HUES64 (cell line): ENCODE data around the gene NKX6-1.

Experiments used
- H3K27ac ChIP-seq: 2 replicates; pipeline ENCODE4 v1.7.0; 2013; ENCODE audit warnings: low read depth, low read length, inconsistent platforms
- H3K27me3 ChIP-seq: 2 replicates; pipeline ENCODE4 v1.6.1; 2013; ENCODE audit warnings: mild to moderate bottlenecking, low read length; ENCODE audit not compliant: insufficient read depth
- H3K36me3 ChIP-seq: 2 replicates; pipeline ENCODE4 v1.6.1; 2013; ENCODE audit warnings: mild to moderate bottlenecking, low read length; ENCODE audit not compliant: insufficient read depth
- H3K4me1 ChIP-seq: 2 replicates; pipeline ENCODE4 v1.6.1; 2013; ENCODE audit warnings: mild to moderate bottlenecking, low read length, moderate library complexity; ENCODE audit not compliant: insufficient read depth
- H3K4me3 ChIP-seq: 2 replicates; pipeline ENCODE4 v1.5.1; 2013; ENCODE audit warnings: mild to moderate bottlenecking, low read length, moderate library complexity
- H3K9ac ChIP-seq: 2 replicates; pipeline ENCODE4 v1.6.1; 2013; ENCODE audit warnings: mild to moderate bottlenecking, low read depth, low read length
- H3K9me3 ChIP-seq: 2 replicates; pipeline ENCODE4 v1.6.1; 2013; ENCODE audit warnings: low read depth, low read length; ENCODE audit not compliant: insufficient read depth
- WGBS: fragments of 150-250, 120-280 bp; methylation state at CpG from one replicate; pipeline ENCODE4 v1.1.7; 2013; ENCODE audit warnings: missing lambda C conversion rate; 5-methylcytosine and 5-hydroxymethylcytosine counted together

NKX6-1 gene

DNA sequence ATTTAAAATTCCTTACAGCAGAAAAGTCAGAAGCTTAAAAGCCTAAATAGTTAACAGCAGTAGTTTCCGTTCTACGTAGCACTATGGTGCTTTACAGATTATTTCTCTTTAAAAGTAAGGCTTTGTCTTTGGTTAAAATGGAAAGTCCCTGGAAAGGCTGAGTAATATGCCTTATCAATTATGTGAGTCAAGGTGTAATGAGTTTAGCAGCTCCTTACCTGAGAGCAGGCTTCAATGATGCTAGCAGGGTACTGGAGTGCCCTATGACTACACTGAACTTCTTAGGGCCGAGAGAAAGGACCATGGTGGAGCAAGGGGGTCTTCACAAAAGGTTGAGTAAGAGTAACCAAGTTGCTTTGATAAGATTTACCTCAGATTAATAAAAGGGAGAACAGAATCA, 12.6 kb upstream of the NKX6-1 start:
- Histone ChIP-seq H3K36me3 (no peaks in the 10 kb centered on the region), H3K4me1 (no peaks in the 10 kb centered on the region), H3K9me3 (no peaks in the 10 kb centered on the region), H3K9ac (no peak overlapping the region), H3K4me3 (no peak overlapping the region), H3K27me3 (no peaks in the 10 kb centered on the region; the same call in 1 of the 2 replicates), H3K27ac (no peak overlapping the region)
- 86% methylated on average over 3 of the region's 3 CpGs for WGBS

DNA sequence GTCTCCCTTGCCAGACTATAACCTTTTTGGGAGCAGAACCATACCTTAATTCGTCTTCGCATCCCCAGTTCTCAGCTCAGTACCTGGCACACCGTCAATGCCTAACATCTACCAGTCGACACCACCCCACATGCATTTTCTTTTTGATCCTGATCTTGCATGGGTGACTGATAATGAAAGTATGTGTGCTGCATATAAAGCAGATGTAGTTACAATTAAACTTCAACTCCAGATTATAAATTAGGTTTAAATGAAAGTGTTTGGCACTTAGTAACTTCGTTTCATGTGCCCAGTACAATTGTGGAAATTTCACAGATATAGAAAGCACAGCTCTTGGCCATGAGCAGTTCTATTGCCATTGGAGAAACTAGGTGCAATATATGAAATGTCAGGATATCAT, 8.8 kb upstream of the NKX6-1 start:
- peaks cover 3% of the 10 kb centered on the region; the same call in 1 of the 2 replicates for H3K4me1 ChIP-seq
- peaks cover 19% of the 10 kb centered on the region for H3K27me3 ChIP-seq
- H3K9ac ChIP-seq: no peak overlapping the region
- H3K27ac ChIP-seq: no peak overlapping the region
- no peak overlapping the region for H3K4me3 ChIP-seq
- 93% methylated on average over 5 of the region's 5 CpGs for WGBS
- no peaks in the 10 kb centered on the region for H3K36me3 ChIP-seq
- no peaks in the 10 kb centered on the region for H3K9me3 ChIP-seq

DNA sequence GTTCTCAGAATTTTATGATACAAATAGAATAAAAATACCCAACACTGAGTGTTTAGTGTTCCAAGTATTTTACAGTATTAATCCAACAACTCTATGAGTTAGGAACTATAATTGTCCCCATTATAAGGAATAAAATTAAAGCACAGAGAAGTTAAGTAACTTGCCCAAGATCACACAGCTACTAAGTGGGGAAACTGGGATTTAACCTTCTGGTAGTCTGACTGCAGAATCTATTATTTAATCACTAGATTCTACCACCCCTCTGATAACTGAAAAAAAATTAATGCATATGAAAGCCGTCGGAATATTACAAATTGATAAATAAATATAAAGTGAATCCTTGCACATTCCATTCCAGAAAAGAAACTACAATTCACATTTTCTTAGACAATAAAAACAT, 5.7 kb upstream of the NKX6-1 start:
- no CpG with 5 or more reads among the region's 2 CpGs for WGBS
- peaks cover 16% of the 10 kb centered on the region for H3K4me1 ChIP-seq
- H3K9me3 ChIP-seq: no peaks in the 10 kb centered on the region
- no peak overlapping the region for H3K4me3 ChIP-seq
- peaks cover 50% of the 10 kb centered on the region for H3K27me3 ChIP-seq
- no peak overlapping the region for H3K27ac ChIP-seq
- H3K36me3 ChIP-seq: no peaks in the 10 kb centered on the region
- H3K9ac ChIP-seq: no peak overlapping the region

DNA sequence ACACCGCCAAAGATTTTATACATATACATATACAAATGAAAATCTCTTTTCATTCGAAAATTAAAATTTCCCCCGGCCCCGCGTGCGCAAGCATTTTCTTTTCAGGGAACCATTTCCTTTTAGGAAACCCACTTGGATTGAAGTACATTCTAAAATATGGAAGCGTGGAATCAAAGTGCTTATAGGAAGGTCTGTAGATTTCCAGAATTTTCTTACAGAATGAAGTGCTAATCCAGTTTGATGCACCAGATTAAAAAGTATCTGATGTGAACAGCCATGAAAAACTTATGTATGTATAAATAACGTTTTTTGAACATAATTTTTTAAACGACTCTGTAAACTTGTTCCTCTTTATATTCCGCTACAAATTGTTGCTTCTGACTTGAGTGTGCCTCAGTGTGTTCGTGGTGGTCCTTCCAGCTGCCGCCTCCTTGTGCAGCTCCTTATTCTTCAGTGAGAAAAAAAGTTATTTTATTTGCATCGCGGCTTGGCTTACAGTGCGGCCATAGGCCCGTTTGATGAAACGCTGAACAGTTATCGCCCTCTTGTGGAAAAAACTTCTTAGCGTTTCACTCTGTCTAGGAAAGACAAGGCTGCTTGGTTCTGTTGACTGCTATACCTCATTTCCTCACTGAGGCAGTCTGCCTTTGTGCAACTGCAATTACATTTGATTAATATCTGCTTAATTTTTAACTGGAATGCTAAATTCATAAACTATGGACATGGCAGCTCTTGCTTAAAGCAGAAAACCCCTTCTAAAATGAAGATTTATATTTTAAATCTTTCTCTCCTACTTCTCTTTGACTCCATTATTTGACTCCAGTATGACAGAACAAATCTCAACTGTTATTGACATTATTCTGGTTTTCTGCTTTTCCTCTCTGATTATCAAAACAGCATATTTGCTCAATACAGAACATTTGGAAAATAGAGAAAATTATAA, 4.7 kb upstream of the NKX6-1 start:
- WGBS: 24% methylated on average over 19 of the region's 19 CpGs
- no peaks in the 10 kb centered on the region for H3K9me3 ChIP-seq
- H3K27me3 ChIP-seq: peaks cover 59% of the 10 kb centered on the region
- H3K4me3 ChIP-seq: no peak overlapping the region
- H3K36me3 ChIP-seq: no peaks in the 10 kb centered on the region
- no peak overlapping the region for H3K27ac ChIP-seq
- peaks cover 17% of the 10 kb centered on the region for H3K4me1 ChIP-seq
- H3K9ac ChIP-seq: no peak overlapping the region

DNA sequence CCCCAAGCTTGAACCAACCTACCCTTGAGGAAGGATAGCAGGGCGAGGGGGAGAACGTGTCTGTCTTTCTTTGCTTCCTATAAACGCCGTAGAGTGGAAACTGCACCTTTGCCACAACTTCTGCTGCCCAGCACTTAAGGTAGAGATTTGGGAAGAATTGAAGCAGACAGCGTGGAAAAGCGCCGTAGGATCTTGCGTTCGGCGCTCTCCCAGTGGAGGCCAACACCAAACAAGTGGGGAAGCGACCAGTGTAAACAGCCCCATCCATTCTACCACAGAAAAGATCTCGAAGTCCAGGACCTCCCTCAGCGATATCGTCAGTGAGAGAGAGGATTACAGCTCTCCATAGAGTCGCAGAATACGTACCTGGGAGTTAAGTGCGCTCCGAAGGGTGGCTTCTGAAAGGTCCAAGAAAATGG, 3.9 kb upstream of the NKX6-1 start:
- H3K36me3 ChIP-seq: no peaks in the 10 kb centered on the region
- peaks cover 67% of the 10 kb centered on the region for H3K27me3 ChIP-seq
- no peak overlapping the region for H3K4me3 ChIP-seq
- no peak overlapping the region for H3K27ac ChIP-seq
- H3K9me3 ChIP-seq: no peaks in the 10 kb centered on the region
- H3K9ac ChIP-seq: no peak overlapping the region
- WGBS: 31% methylated on average over 18 of the region's 18 CpGs
- peaks cover 17% of the 10 kb centered on the region for H3K4me1 ChIP-seq

DNA sequence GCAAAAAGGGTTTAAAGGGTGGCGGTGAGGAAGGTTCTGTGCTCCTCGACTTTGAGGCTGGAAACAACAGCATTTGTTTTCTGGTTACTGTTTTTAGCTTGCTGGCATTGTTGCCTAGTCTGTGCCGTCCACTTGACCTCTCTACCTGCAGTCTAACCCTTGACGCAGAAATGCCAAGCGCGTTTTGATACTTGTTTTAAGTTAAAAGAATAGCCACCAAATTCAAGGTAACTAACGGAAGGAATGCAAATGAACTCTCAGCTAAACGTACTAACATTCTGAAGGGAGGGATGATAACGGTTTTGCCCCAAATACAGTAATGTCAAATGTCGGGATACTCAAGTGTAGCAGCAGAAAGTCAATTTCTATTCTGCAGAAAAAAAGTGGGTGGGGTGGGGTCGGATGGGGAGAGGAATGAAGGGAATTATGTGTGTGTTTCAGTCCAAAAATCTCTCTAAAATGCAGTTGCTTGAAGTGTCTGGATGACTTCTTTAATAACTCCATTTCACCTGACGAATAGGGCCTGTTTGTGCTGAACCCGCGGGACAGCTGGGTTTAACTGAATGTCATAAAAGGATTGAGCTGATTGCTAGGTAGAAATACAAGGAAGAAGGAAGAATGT, 3.4 kb upstream of the NKX6-1 start:
- 19% methylated on average over 14 of the region's 14 CpGs for WGBS
- Histone ChIP-seq H3K9me3 (no peaks in the 10 kb centered on the region), H3K27me3 (peaks cover 73% of the 10 kb centered on the region), H3K9ac (no peak overlapping the region), H3K27ac (no peak overlapping the region), H3K4me3 (no peak overlapping the region), H3K36me3 (no peaks in the 10 kb centered on the region), H3K4me1 (peaks cover 17% of the 10 kb centered on the region)

DNA sequence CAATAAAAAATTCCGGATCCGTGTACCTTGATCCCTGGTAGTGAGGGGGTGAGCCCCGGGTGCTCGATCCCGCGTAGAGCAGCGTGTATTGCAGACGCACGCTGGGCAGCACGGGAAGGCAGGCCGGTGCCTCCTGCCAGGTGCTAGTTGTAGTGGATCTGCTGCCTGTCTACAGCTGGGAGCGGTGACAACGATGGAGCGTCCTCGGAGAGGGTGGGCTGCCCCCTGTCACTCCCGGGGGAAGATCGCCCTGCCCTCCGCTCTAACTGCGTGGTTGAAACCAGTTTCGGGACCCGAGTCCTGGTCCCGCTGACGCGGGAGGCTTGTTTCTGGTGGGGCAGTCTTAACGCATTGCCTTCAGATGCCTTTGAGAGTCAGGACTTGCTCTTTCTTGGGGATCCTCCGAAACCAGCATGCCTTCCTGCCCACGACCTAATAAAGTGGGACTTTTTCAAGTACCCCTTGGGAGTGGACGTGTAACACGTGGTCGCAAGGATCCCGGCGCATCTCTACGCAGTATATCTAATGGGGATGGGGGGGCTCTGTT, 2.7 kb upstream of the NKX6-1 start:
- Histone ChIP-seq H3K27me3 (peaks cover 79% of the 10 kb centered on the region), H3K4me1 (peaks cover 21% of the 10 kb centered on the region), H3K36me3 (no peaks in the 10 kb centered on the region), H3K27ac (no peak overlapping the region), H3K9ac (no peak overlapping the region), H3K4me3 (peak overlapping the region; percentile 27; the same call in 1 of the 2 replicates), H3K9me3 (no peaks in the 10 kb centered on the region)
- 28% methylated on average over 33 of the region's 33 CpGs for WGBS

DNA sequence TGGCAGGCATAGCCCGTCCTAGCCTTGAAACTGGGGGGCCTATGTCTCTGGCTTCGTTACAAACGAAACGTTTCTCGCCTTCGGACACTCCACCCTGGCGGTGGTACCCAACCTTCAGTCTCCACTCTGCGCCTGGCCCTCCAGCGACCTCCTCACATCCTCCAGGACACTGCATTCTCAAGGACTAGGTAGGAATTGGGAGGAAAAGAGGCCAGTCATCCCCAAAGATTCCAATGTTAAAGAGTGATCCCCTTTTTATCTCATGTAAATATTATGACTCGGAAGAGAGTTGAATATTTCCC, 2.1 kb upstream of the NKX6-1 start:
- Histone ChIP-seq H3K27me3 (peaks cover 85% of the 10 kb centered on the region), H3K9me3 (no peaks in the 10 kb centered on the region), H3K4me3 (no peak overlapping the region), H3K4me1 (peaks cover 25% of the 10 kb centered on the region), H3K36me3 (no peaks in the 10 kb centered on the region), H3K27ac (no peak overlapping the region), H3K9ac (no peak overlapping the region)
- WGBS: 35% methylated on average over 10 of the region's 10 CpGs

DNA sequence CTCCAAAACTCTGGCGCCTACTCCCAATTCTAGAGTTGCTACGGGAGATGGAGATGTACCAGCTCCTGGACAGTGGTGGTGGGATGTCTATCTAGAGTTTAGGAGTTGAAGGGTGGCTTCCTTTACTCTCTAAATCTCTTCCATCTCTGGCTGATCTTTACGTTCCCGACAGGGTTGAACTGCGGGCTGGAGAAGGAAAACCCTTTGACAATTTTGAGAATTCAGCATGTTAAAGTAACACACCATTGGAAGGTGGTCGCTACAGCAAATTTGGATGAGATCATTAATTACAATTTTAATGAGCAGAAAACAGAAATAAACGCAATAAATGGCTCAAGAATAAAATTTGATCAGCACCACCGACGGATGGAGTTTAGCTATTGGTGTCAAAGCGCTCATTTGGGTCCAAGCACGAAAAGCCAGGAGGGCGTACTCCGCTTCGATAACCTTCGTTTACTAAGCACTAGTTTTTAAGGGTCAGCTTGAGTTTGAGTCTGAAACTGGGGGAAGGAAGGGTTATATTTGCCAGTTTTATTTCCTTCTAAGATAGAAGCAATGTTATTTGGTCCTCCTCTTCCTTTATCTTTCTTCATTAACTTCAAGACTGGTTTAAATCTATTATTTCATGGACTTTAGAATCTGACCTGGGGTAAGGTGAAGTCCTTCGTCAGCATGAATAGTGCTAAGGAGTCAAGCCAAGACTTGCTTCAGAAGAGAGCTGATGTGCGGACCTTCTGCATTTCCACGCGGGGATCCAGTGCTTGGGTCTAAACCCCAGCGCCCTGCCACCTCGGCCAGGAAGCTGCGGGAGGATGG, 1.5 kb upstream of the NKX6-1 start:
- Histone ChIP-seq H3K9me3 (no peaks in the 10 kb centered on the region), H3K27ac (no peak overlapping the region), H3K4me3 (no peak overlapping the region), H3K9ac (no peak overlapping the region), H3K27me3 (peaks cover 91% of the 10 kb centered on the region), H3K4me1 (peaks cover 31% of the 10 kb centered on the region), H3K36me3 (no peaks in the 10 kb centered on the region)
- 40% methylated on average over 22 of the region's 22 CpGs for WGBS

DNA sequence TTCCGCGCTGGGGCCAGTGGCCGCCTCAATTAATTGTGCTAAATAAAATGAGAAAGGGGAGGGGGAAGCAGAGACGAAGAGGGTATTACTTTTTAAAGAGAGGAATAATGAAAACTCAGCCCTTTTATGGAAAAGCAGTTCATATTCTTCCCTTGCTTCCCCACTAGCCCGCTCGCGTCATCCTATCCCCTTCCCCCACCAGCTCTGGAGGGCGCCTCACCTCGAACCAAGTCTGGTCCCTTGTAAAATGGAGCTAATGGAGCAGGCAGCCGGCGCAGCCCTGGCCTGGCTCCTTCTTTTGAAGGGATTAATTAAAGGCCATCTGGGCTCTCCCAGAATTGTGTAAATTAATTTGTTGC, 511 bp upstream of the NKX6-1 start:
- Histone ChIP-seq H3K27ac (no peak overlapping the region), H3K9ac (no peak overlapping the region), H3K9me3 (no peaks in the 10 kb centered on the region), H3K4me1 (peaks cover 38% of the 10 kb centered on the region), H3K4me3 (peak overlapping the region; percentile 62), H3K36me3 (no peaks in the 10 kb centered on the region), H3K27me3 (peaks cover 98% of the 10 kb centered on the region)
- under 1% methylated on average over 11 of the region's 11 CpGs for WGBS
